ENCODE results near the gene CCNJL.
"Not testable (repeated sequence)": the region's sequence is repeated elsewhere in the genome, so short reads cannot be mapped to it uniquely, and the experiment has no call there.

The CCNJL gene

GRCh38 chr5:160260006-160260775 is 52.2 kb downstream of the CCNJL start:
- no peak for DNase-seq

- DNase-seq = no peak
Measured at GRCh38 chr5:160259341-160259740, 53.0 kb downstream of the CCNJL start.

DNA sequence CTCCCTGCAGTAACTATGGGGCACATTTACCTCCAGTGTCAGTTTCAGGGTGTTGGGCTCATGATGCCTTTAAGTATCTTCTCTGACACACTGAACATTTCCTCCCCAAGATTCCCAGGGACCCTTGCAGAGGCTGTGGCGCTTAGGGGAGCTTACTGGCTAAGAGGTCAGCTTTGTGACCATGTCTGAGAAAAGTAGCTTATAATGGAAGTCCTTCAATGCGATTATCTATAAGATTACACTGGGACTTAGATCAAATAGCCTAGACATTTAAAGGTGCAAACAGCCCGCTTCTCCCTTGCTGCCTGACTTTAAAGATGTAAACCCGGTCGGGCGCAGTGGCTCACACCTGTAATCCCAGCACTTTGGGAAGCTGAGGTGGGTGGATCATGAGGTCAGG is 57.7 kb downstream of the CCNJL start:
- no peak for DNase-seq

- DNase-seq = no peak
Measured at GRCh38 chr5:160253441-160253840, 58.9 kb downstream of the CCNJL start.

- DNase-seq = no peak
Measured at GRCh38 chr5:160252916-160253315, 59.4 kb downstream of the CCNJL start.

GRCh38 chr5:160251406-160252155 is 60.8 kb downstream of the CCNJL start:
- DNase-seq = no peak

DNA sequence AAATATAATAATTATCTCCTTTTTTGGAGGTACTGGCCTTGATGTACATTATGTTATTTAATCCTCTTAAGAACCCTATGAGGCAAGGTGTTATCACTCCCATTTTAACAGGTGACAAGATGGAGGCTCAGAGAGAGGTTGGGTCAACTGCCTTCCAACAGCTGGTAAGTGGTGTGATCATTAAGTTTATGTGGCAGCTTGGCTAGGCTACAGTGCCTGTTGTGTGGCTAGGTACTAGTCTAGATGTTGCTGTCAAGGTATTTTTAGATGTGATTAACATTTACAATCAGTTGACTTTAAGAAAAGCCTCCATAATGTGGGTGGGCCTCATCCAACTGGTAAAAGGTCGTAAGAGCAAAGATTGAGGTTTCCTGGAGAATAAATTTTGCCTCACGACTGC is 61.5 kb downstream of the CCNJL start:
- no peak for DNase-seq

- DNase-seq = no peak
Measured at GRCh38 chr5:160250226-160250625, 62.1 kb downstream of the CCNJL start.

DNA sequence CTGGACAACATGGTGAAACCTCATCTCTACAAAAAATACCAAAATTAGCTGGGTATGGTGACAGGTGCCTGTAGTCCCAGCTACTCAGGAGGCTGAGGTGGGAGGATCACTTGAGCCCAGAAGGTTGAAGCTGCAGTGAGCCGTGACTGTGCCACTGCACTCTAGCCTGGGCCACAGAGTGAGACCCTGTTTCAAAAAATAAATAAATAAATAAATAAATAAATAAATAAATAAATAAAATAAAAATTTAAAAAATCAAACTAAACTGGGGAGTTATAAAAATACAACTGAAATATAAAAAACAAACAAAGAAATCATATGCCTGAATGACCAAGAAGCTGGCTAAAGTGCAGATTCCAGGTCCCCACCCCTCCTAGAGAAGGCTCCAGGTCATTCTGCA is 62.8 kb downstream of the CCNJL start:
- DNase-seq = not testable (repeated sequence)

GRCh38 chr5:160245506-160246086 is 66.8 kb downstream of the CCNJL start:
- no peak for DNase-seq

DNA sequence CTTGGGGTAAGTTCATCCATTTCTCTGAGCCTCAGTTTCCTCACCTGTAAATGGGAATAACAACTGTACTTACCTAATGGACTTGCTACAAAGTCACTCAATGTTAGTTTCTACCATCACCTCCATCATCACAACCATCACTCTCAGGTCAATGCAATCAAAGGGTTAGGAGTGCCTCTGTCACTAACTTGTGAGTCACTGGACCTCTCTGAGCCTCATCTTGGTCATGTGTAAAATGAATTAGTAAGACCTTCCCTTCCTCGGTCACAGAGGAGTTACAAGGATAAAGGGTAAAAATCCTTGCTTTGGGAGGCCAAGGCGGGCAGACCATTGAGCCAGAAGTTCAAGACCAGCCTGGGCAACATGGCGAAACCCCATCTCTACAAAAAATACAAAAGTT is 70.2 kb downstream of the CCNJL start:
- DNase-seq = no peak

DNA sequence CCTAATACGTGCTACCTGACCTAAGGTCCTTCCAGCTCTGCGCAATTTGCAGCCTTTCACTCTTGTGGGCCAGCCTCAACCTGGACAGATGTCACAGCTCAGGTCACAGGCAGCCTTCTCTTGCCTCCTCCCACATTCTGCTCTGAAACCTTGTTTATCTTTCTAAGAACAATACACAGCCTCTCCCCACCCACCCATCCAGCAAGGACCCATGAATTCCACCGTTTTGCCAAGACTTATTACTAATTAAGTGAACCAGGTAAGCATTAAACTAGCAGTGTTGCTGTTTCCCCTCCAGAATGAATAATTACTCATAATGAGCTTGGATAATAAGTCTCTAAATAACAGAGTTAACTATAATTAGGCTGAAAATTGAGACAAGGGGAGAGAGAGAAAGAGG is 72.0 kb downstream of the CCNJL start:
- no peak for DNase-seq

- DNase-seq = no peak
Measured at GRCh38 chr5:160237571-160238093, 74.7 kb downstream of the CCNJL start.

DNA sequence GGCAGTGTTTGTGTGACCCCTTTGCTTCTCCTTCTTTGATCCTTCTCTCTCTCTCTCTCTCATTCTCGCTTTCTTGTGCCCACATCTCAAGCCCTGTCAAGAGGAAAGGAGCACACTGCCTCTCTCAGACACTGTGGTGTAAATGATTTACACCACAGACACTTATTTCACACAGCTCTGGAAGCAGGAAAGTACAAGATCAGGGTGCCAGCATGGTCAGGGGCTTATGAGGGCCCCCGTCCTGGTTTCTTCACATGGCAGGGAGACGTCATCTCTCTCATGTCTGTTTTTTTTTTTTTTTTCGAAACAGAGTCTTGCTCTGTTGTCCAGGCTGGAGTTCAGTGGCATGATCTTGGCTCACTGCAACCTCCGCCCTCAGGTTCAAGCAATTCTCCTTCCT is 76.6 kb downstream of the CCNJL start:
- DNase-seq = no peak

DNA sequence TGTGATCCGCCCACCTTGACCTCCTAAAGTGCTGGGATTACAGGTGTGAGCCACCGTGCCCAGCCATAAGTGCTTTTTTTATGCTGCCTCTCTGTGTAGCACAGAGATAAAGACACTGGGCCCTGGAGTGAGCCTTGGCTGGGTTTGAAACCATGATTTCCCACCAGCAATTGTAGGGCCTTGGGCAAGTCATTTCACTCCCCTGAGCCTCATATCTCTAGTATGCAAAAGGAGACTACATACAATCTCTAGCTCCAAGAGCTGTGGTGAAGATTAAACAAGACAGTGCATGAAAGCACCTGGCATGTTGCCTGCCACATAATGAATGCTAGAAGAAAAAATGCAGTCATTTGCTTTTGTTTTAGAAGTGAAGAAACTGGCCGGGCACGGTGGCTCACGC is 79.1 kb downstream of the CCNJL start:
- DNase-seq = no peak

DNA sequence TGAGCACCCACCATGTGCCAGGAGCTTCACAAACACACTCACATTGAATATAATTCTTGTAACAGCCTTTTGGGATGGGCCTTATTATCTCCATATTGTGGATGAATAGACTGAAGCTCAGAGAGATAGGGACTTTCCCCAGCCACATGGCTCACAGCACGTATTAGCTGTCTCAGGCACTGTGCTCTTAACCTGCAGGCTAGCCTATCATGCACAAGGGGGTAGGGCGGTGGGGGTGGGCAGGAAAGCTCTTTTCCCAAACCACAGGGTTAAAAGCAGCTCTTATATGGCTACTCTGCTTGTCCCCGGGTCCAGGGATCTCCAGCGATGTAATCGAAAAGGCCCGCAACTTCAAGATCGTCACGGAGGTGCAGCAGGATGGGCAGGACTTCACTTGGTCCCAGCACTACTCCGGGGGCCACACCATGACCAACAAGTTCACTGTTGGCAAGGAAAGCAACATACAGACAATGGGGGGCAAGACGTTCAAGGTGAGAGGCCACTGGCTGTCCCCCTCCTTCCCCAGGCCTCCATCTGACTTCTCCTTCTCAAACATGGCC is 80.5 kb downstream of the CCNJL start:
- DNase-seq = no peak

DNA sequence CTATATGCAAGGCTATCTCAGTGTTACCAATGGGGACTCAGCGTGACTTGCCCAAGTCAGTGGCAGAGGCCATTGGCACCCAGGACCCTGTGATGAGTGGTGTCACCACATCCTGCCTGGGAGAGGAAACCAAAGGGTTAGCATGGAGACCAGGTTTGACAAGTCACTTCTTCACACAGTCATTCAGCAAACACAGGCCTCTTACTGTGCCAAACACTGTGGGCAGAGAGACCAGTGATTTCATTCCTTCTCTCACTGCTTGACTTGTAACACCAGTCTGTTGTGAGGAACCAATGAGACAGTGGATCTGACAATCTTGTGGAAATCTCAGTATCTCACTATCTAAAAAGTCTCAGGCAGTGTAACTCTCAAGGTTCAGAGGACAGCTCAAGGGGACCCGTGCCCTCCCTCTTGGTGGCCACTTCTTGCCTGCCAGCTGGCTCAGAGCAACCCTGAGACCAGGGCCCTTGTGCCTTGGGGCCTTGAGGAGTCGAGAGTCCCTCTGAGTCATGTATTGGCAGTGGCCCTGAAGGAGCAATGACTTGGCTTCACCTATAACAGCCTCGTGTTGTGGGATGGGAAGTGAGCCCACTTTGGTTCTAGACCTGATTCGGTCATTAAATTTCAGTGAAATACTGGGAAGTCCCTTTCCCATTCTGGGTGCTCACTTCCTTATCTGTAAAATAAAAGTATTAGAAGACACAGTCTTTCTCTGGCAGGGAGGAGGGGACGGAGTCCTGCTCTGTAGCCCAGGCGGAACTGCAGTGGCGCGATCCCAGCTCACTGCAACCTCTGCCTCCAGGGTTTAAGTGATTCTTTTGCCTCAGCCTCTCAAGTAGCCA is 81.5 kb downstream of the CCNJL start:
- no peak for DNase-seq

DNA sequence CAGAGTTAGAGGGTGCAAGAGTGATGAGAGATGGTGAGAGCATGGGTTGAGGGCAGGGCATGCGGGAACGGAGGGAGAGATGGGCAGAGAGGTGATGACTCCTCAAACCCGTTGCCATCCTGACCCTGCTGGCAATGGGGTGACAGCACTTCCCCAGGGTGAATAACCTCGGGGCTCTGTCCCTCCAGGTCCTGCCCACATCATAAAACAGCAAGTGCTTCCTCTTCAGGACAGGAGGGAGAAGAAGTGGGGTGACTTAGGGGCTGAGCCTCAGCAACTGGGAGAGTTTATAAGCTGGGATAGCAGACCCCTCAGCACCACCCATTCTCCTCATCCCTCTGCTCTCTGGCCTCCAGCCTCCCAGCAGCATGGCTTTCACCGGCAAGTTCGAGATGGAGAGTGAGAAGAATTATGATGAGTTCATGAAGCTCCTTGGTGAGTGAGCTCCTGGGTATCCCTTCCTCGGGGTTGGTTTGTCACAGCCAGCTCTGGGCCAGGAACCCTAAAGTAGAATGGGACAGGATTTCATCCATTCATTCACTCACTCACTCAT is 83.1 kb downstream of the CCNJL start, which contains the start of gene FABP6:
TSS of gene FABP6 (plus strand) at position 317 of the 553 bp plus-strand sequence. CDS start at position 369, 52 bp downstream.
- DNase-seq = no peak

DNA sequence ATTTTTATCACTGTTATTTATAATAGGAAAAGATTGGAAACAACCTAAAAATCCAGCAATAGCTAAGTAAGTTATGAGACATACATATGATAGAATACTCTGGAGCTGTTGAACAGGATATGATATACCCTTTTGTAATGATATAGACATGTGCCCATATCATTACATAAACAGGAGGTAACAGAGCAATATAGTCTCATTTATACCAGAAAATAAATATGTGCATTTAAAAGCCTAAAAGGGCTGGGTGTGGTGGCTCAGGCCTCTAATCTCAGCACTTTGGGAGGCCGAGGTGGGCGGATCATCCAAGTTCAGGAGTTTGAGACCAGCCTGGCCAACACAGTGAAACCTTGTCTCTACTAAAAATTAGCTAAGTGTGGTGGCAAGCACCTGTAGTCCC is 85.4 kb downstream of the CCNJL start:
- no peak for DNase-seq

DNA sequence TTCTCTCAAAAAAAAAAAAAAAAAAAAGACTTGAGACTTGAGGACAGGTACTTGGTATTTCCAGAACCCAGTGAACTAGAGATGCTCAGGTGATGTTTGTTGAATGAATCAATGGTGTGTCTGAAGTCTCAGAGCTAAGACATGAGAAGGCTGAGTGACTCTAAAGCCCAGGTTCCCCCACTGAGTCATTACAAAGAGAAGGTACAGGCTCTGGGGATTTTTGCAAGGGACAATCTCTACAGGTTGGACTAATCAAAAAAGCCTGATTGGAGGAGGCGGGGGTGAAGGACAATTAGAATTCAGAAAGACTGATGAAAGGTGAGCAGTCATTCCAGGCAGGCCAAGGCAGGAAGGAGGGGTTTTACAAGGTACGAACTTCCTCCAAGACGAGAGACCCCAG is 91.3 kb downstream of the CCNJL start:
- no peak for DNase-seq

- DNase-seq = no peak
Measured at GRCh38 chr5:160219356-160219755, 93.0 kb downstream of the CCNJL start.

DNA sequence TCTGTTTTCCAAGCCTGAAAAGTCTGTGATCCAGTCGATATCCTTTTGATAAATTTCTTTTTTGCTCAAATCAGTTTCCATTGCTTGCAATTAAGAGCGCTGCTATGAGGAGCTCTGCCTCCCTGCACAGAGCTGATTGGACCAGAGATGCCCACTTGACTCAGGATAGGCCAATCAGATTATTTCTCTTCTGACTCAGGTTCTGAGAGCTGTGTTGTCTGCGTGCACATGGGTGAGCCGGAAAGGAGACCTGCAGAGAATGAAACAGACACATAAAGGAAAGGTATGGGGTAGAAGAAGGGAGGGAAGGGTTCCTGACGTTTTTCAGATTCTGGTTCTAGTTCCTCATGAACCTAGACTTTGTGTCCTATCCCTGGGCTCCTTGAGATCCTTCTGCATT is 98.8 kb downstream of the CCNJL start:
- no peak for DNase-seq
